ENCODE data around the gene PSMB5.
"Not testable (repeated sequence)": the region's sequence is repeated elsewhere in the genome, so short reads cannot be mapped to it uniquely, and the experiment has no call there.

PSMB5 gene

DNA sequence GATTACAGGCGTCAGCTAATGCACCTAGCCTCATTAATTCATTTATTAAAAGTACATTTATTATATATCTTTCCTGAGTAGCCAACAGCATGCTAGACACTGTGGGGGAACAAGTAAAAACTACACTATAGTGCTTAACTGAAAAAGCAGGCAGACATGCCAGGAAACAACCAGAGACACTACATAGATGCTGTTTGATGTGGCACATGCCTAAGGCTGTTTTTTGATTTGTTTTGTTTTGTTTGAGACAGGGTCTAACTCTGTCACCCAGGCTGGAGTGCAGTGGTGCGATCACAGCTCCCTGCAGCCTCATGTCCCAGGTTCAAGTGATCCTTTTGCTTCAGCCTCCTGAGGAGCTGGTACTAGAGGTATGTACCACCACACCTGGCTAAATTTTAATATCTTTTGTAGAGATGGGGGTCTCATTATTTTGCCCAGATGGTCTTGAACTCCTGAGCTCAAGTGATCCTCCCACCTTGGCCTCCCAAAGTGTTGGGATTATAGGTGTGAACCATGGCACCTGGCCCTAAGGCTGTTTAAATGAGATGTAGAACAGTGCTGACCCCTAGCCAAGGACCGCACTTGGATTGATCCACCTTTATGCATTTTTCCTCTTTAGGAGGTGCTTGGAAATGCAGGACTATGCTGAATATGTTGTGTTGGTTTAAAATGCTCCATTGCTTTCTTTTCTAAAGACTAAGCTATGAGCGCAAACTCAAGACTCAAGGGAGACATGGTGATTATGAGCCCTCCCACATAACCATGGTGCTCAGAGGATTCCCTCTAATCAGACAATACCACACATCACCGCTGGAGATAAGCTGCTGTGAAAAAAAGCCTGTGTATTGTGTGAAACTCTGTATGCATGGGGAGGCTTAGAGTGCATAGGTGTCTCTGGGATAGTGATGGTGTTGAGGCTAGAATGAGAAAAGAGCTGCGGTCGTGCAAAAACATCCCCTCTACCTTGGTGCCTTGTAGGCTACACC, 14.3 kb downstream of the PSMB5 start:
- DNase-seq, result no peak

DNA sequence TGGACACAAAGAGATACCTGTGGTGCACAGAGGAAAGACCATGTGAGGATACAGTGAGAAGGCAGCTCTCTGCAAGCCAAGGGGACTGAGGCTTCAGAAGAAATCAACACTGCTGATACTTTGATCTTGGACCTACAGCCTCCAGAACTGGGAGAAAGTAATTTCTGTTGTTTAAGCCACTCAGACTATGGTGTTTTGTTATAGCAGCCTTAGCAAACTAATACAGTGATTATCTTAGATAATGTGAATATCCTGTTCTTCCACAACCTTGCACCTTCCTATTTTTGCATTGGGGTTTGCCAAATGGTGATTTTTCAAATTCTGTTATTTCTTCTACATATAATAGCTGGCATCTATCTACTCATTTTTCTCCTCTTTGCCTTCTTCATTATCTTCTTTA, 16.6 kb downstream of the PSMB5 start:
- no peak for DNase-seq

DNA sequence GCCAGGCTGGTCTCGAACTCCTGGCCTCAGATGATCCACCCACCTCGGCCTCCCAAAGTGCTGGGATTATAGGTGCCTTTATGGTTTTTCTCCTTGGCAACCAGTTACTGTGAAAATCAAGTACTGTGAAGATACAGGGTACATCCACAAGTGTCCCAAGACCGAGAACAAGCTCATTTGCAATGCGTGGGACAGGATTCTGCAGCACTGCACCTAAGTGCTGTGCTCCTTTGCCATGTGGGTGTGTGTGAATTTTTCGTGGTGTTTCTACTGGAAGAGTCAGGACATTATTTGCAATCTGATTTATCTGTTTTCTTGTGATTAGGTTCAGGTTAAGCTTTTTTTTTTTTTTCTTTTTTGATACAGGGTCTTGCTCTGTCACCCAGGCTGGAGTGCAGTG, 17.6 kb downstream of the PSMB5 start:
- DNase-seq, result no peak

DNA sequence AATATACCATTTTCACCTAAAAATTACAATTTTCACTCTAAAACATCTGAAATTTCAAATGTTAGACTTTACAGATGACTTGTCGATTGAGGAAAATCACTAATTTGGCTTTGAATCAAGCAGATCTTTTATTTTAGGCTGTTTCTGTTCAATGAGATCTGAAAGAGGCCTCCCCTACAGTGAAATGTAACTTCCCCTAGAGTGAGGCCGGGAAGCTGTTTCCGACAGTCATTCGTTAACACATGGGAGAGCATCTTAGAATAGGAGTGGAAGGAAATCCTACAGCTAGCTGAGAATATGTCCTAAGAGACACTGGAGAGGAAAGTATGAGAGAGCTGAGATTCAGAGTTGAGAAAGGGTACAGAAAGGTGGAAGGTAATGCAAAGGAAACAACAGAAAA, 19.1 kb downstream of the PSMB5 start:
- no peak for DNase-seq

DNA sequence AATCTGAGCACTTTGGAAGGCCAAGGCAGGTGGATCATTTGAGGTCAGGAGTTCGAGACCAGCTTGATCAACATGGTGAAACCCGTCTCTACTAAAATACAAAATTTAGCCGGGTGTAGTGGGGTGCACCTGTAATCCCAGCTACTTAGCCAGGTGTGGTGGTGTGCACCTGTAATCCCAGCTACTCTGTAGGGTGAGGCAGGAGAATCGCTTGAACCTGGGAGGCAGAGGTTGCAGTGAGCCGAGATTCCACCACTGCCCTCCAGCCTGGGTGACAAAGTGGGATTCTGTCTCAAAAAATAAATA, 21.0 kb downstream of the PSMB5 start:
- not testable (repeated sequence) for DNase-seq

DNA sequence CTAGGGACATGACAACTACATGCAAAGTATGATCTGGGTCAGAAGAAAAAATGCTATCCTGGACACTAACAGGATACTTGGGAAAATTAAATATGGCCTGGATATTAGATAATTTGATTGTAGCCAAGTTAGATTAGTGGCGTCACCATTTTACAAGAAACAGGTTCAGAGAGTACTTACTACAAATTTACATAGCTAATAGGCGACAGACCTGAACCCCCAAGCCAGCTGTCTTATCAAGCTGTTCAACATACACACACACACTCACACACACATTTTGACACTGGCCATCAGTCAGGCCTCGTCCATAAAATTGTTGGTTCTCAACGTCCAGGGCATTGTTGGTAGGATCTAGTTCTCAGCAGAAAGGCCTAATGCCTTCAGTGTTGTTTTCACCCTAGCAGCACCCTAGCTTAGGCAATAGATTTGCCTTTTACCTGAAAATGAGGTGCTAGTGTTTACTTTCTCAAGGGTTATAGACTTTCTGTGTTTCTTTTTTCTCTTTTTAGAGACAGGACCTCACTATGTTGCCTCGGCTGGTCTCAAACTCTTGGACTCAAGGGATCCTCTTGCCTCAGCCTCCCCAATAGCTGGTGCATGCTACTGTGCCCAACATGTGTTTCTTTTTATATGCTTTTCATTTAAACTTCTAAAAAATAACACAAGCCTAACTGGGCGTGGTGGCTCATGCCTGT, 21.5 kb downstream of the PSMB5 start:
- no peak for DNase-seq

DNA sequence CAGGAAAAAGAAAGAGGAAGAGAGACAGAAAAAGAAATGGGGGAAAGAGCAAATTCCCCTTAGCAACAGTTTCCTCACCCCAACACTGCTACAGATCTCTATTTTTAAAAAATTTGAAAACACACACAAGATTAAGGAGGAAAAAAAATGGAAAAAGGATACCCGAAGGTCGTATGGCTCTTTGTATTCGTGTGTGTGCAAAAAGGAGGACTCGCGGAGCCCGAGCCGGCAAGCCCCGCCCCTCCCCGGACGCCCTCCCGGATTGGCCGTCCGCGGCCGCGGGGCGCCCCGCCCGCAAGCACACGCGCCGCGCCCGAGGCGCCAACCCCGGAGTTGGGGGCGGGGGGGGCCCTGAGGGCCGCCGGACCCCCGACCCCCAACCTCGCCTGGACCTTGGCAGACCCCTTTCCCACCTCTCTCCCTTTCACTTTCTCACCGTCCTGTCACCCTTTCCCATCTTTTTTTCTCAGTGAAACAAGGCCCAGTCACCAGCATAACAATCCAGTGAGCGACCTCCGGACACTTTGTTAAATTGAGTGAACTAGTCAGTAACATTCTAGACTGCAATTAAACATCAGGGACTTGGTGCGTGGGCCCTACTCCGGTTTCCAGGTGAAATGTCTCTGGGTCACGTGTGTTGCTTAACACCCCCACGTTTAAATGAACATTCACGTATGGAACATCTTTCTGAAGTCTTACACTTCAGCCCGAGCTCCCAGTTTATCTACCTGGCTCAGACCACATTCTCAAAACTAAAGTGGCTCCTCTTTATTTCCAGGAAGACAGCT, 24.6 kb downstream of the PSMB5 start, which contains the start of gene C14orf93:
C14orf93 (minus strand) TSS at position 205 of the 788 bp plus-strand sequence. CDS start 11,120 bp downstream, outside the sequence.
- peak in 53 of 58 donors; percentile 9 to 78 (median 52) for DNase-seq

DNA sequence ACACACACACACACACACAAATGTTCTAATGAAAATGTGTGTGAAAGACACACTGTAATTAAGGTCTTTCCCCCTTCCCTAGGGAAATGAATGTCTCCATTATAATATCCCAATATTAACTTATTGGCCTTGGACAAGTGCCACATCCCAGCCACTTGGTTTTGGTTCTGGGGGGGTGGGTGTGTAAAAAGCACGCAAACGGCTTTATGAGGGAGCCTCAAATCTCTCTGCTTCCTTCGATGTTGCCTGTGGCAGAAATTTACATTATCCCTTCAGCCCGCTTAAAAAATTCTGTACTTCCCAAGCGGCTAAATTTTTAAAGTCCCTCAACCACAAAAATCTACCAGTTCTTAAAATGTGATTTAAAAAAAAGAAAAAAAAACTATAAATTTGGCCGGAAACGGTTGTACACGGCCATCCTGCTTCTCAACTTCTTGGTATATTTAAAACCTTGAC, 25.2 kb downstream of the PSMB5 start:
- DNase-seq, result no peak

DNA sequence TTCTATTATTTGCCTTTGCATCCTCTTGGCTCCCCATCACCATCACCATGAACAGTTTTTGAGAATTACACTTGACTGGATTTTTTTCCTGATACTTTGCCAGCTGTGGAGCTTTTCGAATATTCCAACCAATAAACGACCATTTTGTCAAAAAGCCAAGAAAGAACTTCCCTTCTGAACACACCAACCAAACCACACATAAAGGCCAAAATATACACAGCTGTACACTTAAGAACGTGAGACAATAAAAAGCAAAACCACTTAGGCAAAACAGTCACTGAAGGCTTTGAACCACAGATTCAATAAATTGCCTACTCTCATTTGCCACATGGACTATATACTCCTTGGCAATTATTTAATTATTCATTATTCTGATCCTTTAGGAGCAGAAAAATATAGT, 25.9 kb downstream of the PSMB5 start:
- no peak for DNase-seq

DNA sequence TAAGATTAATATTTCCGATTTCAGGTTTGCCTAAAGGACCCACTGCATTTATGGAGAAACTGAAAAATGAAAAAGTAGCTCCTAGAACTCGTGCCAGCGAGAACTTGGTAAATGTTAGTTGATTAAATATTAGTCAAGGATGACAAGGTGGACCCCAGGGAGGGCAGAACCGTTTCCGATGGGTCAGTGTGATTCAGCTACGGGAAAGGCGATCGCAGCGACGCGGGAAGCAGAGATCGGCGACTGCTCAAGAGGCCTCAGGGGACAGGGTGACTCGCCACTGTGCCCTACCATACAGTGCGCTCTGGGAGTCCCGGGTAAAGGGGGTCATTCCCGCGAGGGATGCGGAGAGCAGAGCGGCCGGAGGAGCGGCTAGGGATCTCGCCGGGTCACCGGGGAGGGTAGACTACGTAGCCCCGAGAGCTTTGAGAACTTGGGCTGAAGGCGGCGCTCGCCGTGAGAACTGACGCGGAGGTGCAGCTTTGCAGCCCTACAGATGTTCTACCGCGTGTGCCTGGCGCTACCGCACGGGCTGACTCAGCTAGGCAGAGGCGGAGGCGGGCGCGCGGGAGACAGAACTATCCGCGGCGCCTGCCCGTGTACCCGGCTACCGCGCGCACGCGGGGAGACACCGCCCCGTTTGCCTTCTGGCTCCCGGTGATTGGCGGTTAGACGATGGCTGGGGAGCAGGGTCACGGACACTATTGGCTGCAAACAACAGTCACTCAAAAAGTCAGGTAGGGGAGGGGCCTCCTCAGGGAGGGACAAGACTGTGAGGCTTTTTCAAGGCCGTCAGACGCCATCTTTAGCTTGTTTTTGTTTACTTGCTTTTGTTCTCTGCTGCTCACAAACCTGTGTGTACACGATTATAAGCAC, 27.9 kb downstream of the PSMB5 start:
- DNase-seq, result peak; percentile 73 to 99 (median 96)

DNA sequence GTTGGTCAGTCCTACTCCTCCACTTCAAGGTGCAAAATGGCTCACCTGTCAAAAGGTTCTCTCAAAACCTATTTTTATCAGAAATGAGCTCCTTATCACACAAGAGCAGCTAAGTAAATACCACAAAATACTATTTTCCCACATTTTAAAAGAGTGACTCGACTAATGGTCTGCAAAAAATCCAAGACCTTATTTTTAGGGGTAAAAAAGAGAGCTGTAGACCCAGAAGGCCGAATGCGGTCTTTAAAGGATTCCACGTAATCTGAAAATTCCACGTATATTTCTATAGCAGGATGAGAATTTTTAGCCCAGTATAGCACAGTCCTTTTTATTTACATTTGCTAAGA, 28.5 kb downstream of the PSMB5 start:
- no peak for DNase-seq

DNA sequence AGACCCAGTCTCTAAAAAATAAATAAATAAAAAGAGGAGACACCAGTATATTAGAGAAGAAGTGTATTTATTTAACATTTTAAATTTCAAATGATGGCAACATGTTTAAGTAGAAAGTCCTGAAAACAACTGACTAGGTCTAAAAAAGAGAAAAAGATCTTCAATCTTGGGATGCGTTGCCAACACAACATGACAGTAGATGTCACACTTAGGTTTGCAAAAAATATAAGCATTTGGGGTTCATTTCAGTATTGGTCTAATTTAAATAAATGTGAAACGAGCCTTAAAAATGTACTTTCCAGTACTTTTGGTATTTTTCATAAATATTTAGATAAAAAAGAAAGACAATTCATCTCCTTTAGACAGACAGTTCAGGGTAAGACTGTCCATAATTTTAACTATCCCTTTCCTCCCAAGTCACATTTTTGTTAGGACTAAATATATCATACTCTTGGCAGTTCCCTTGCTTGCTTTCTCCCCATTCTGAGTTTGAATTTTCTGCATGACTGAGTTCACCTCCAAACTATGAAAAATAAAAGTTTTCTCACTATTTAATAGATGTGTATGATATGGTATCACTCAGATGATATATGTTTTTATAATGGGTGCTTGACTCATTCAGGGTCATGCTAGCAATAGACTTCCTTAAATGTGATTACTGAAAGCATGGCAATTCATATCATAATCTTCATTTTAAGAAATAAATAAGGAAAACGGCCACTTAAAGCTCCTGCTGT, 29.1 kb downstream of the PSMB5 start:
- DNase-seq, result no peak

DNA sequence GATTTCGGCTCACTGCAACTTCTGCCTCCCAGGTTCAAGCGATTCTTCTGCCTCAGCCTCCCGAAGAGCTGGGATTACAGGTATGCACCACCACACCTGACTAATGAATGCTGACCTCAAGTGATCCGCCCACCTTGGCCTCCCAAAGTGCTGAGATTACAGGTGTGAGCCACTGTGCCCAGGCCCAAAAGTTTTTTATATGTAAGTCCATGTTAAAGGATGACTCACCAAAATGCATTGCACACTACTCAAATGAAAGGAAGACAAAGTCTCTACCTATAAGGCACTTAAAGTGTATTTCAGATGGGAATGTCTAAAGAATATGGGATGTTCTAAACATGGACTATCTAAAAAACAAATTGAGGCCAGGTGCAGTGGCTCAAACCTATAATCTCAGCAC, 30.4 kb downstream of the PSMB5 start:
- DNase-seq, result not testable (repeated sequence)

DNA sequence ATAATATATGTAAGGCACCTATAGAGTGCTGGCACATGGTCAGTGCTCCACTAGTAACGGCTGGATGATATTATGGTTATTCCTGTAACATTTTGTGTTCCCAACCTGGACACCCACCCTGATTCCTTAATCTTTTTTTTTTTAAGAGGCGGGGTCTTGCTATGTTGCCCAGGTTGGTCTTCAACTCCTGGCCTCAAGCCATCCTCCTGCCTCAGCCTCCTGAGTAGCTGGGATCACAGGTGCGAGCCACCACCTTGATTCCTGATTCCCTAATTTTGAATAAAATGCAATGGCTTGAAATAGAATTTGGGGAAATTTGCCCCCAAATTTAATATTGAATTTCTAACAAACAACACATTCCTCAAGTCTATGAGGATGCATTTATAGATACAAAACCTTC, 32.1 kb downstream of the PSMB5 start:
- DNase-seq, result no peak

DNA sequence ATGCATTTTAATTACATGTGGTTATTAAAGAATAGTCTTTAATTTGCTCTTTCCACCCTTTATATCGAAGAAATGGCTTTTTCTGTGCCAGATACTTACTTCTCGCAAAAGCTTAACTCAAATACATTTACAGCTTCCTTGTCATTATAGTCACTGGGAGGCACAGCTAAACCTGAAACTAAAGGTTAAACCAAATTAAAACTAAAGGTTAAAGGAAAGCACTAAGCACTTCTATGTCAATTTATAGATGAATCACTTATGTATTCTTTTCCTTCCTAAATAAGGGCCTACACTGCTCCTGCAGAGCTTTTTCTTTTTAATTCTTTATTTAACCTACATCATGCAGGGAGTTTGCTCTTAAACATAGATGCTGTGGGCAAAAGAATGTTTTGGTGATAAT, 33.8 kb downstream of the PSMB5 start:
- no peak for DNase-seq

DNA sequence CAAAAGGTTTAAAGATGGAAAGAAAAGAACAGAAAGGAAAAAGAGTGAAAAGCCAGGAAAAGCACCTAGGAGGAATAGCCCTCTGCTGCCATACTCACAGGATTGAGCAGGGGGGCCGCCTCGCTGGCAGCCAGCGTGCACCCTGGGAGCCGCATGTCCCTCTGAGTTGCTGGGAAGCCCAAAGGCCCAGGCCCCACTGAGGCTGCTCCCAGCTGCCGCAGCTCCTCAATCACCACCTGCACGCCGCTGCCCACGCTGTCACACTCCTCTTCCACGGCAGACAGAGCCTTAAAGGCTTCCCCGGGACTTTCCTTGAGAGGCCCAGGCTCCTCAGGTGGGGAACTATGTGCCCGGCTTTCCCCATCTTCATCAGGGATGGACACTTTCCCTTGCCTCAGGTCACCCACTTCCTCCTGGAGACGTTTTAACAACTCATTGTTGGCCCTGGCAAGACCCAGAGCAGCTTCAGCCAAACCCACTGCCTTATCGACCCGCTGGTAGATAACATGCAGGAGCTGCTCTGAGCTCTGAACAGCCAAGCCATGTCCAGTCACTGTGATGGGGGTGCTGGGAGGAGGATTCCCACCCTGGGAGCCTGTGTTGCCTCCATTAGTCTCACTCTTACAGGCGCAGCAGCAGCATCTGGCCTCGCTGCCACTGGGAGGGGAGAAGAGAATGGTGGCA, 36.2 kb downstream of the PSMB5 start:
- no peak for DNase-seq

DNA sequence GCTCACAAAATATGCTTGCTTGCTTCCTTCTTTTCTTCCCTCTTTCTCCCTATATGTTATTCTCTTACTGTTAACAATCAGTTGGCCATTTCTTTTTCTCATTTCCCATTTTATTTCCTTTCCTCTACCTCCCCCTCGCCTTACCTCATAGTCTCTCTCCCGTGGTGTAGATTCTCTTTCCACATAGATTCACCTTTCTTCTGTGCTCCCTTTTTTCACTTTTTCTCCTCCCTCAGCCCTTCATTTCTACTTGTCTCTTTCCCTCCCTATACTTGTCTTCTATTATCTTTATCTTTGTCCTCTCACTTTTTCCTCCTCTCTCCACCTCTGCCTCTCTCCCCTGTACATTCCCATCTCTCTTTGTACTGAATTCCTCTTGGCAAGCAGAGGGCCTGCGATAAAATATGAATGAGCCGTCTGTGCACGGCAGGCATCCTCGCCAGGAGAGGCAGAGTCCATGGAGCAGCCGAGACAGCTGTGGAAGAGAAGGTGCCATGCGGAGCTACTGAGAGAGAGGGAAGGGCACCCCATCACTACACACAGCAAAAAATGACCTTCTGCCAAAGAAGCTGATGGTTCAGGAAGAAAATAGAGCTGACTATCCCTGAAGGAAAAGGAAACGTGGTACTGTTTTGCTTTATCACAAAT, 36.9 kb downstream of the PSMB5 start:
- no peak for DNase-seq

DNA sequence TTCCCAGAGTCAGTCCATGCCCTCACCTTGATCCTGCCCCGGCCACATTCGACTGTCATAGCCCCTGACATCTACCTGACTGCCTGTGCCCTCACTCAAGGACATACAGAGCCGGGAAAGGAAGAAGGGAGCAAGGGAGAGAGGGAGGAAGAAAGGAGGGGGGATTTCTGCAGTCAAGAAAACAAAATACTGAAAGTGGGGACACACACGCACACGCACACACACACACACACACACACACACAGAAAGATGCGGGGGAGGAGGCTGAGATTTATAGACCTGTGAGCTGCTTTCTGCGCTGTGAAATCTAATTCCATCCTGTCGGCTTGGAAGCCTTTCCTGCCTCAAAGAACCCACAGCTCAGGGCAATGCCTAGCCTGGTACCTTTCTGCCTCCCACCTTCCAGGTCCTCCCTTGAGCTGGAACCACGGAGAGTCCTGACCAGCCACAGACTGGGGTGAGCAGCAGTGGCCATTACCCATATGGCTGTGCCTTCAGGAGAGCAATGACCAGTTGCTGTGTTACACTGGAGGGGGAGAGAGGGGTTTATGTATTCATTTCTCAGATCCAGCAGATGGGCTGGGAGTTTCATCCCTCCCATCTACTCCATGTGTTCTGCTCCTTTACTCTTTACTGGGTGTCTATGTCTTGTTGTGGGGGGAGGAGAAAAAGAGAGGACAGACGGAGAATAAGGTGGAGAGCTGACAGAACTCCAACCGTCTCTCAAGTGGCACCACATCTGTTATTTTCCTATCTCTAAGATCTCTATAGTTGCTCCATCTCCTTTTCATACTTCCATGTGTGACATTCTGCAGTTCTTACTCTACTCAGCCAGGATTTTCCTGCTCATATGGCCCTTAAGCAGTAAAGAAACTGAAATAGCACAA, 37.7 kb downstream of the PSMB5 start:
- DNase-seq, result no peak
